Activated naive CD4-positive, alpha-beta T cell treated with anti-CD3 and anti-CD28 coated beads, Interleukin-2, amount 50 U/mL, for 24 hours (primary cell): ENCODE results near the gene PLCL1.

ENCODE experiments used
- H3K27ac Mint-ChIP-seq: one replicate; pipeline ENCODE4 v1.8.0; 2021; ENCODE audit warnings: mild to moderate bottlenecking, mixed read lengths
- H3K27me3 Mint-ChIP-seq: one replicate; pipeline ENCODE4 v1.8.0; 2021; ENCODE audit warnings: mixed read lengths
- H3K36me3 Mint-ChIP-seq: one replicate; pipeline ENCODE4 v1.8.0; 2021; ENCODE audit warnings: mixed read lengths
- H3K4me1 Mint-ChIP-seq: one replicate; pipeline ENCODE4 v1.8.0; 2021; ENCODE audit warnings: mixed read lengths
- H3K4me3 Mint-ChIP-seq: one replicate; pipeline ENCODE4 v1.8.0; 2021; ENCODE audit warnings: mild to moderate bottlenecking, mixed read lengths
- H3K9me3 Mint-ChIP-seq: one replicate; pipeline ENCODE4 v1.8.0; 2021; ENCODE audit warnings: mixed read lengths

PLCL1 gene

GRCh38 chr2:197992482-197993133 is 188.2 kb downstream of the PLCL1 start:
- no peaks in the 10 kb centered on the region for H3K9me3 Mint-ChIP-seq
- no peaks in the 10 kb centered on the region for H3K27me3 Mint-ChIP-seq
- H3K4me3 Mint-ChIP-seq, result no peak overlapping the region
- peaks cover 59% of the 10 kb centered on the region for H3K4me1 Mint-ChIP-seq
- H3K36me3 Mint-ChIP-seq, result peaks cover 18% of the 10 kb centered on the region
- H3K27ac Mint-ChIP-seq, result no peak overlapping the region

- Mint-ChIP-seq H3K9me3 (no peaks in the 10 kb centered on the region), H3K27ac (no peak overlapping the region), H3K4me1 (peaks cover 67% of the 10 kb centered on the region), H3K4me3 (no peak overlapping the region), H3K27me3 (no peaks in the 10 kb centered on the region), H3K36me3 (peaks cover 19% of the 10 kb centered on the region)
These were observed 189.0 kb downstream of the PLCL1 start for GRCh38 chr2:197993363-197993762.

DNA sequence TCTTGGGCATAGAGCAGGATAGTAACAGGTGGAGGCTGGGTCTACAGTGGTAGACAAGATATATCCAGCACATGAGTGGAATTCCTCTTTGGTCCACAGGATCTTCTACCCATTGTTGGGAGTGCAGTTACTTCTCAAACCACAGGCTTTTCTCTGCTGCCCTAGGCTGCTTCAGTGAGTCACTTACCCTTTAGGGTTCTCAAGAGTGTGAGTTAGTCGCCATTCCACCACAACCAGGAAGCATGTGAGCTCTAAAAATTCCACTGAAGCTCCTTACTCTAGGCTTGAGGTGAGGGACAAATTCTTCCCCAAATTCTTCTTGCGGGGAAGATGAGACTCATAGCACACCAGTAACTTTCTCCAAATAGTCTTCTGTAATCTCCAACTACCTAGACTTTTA is 189.4 kb downstream of the PLCL1 start:
- Mint-ChIP-seq H3K4me3 (no peak overlapping the region), H3K27me3 (no peaks in the 10 kb centered on the region), H3K27ac (no peak overlapping the region)

DNA sequence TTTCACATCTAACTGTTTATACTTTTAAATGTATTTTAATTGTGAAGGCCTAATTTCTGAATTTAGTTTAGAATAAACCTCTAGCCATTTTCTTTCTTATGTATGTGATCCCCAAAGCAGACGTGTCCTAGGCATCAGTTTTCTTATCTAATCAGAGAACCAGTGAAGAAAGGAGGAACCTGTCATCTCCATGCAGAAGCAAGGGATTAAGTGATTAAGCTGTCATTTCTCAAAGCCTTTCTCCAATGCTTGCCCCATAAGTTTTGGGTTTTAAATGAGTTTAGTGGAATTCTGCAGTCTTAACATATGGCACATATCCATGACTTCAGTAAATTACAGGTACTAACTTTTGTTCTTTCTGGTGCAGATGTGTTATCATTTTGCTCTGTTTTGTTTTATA is 190.4 kb downstream of the PLCL1 start:
- Mint-ChIP-seq H3K4me1 (peaks cover 77% of the 10 kb centered on the region), H3K36me3 (peaks cover 16% of the 10 kb centered on the region), H3K9me3 (no peaks in the 10 kb centered on the region), H3K27me3 (no peaks in the 10 kb centered on the region), H3K27ac (no peak overlapping the region), H3K4me3 (no peak overlapping the region)

More for the DNA sequence above, 189.4 kb downstream of the PLCL1 start:
- peaks cover 20% of the 10 kb centered on the region for H3K36me3 Mint-ChIP-seq
- peaks cover 72% of the 10 kb centered on the region for H3K4me1 Mint-ChIP-seq
- H3K9me3 Mint-ChIP-seq, result no peaks in the 10 kb centered on the region

- Mint-ChIP-seq H3K4me3 (no peak overlapping the region), H3K9me3 (no peaks in the 10 kb centered on the region), H3K27me3 (no peaks in the 10 kb centered on the region), H3K4me1 (peaks cover 88% of the 10 kb centered on the region), H3K36me3 (peaks cover 19% of the 10 kb centered on the region), H3K27ac (no peak overlapping the region)
These were observed 192.2 kb downstream of the PLCL1 start for GRCh38 chr2:197996583-197996982.

GRCh38 chr2:197997083-197997541 is 192.7 kb downstream of the PLCL1 start:
- H3K9me3 Mint-ChIP-seq, result no peaks in the 10 kb centered on the region
- no peak overlapping the region for H3K4me3 Mint-ChIP-seq
- no peaks in the 10 kb centered on the region for H3K27me3 Mint-ChIP-seq
- peaks cover 20% of the 10 kb centered on the region for H3K36me3 Mint-ChIP-seq
- no peak overlapping the region for H3K27ac Mint-ChIP-seq
- H3K4me1 Mint-ChIP-seq, result peaks cover 92% of the 10 kb centered on the region

DNA sequence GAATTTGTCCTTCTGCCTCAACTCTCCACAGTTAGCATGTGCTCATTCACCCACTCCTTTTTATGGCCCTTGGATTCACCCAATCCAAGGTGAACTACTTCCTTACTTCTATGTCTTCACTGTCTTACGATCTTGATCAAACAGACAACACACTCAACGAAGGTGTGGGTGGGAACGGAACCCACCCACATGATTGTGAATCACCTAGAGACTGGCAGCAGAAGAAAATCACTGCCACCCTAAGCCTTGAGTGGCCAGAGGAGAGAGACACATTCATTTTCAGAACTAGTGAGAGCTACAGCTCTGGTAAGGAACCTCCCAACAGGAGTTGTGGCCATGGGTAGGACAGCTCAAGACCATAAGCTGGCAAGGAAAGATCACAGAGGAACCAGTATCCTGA is 194.3 kb downstream of the PLCL1 start:
- Mint-ChIP-seq H3K4me3 (peak overlapping the region; percentile 17), H3K36me3 (peaks cover 18% of the 10 kb centered on the region), H3K27me3 (no peaks in the 10 kb centered on the region), H3K4me1 (peaks cover 91% of the 10 kb centered on the region), H3K27ac (peak overlapping the region; percentile 42), H3K9me3 (no peaks in the 10 kb centered on the region)

DNA sequence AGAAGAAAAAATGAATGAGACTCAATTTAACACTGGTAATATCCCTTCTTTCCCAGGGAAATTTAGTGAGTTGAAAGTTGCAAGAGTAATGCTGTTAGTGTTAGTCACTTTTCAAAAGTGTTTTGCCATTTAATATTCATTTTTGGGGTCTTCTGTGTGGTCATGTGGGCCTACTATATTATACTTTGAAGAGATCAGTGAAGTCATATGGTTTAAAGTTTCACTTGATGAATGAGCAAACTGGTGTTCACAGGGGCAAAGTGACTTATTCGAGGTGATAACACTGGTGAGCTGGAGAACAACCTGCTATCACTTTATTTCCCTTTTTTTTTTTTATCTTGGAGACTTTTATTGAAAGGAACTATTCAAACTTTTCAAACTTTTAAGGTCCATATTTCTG is 196.0 kb downstream of the PLCL1 start:
- Mint-ChIP-seq H3K4me1 (peaks cover 91% of the 10 kb centered on the region), H3K27ac (peak overlapping the region; percentile 66)

GRCh38 chr2:198004173-198004572 is 199.8 kb downstream of the PLCL1 start:
- Mint-ChIP-seq H3K27ac (peak overlapping the region; percentile 65), H3K4me1 (peaks cover 85% of the 10 kb centered on the region), H3K4me3 (peak overlapping the region; percentile 30)

More for the DNA sequence above, 196.0 kb downstream of the PLCL1 start:
- Mint-ChIP-seq H3K4me3 (no peak overlapping the region), H3K27me3 (no peaks in the 10 kb centered on the region), H3K9me3 (no peaks in the 10 kb centered on the region), H3K36me3 (peaks cover 19% of the 10 kb centered on the region)

GRCh38 chr2:198004921-198005829 is 200.8 kb downstream of the PLCL1 start:
- Mint-ChIP-seq H3K4me3 (peak overlapping the region; percentile 85), H3K9me3 (peaks cover 14% of the 10 kb centered on the region), H3K4me1 (peaks cover 83% of the 10 kb centered on the region), H3K27ac (peak overlapping the region; percentile 96), H3K27me3 (no peaks in the 10 kb centered on the region), H3K36me3 (peaks cover 35% of the 10 kb centered on the region)

More at GRCh38 chr2:198004173-198004572, 199.8 kb downstream of the PLCL1 start:
- peaks cover 6% of the 10 kb centered on the region for H3K9me3 Mint-ChIP-seq
- peaks cover 29% of the 10 kb centered on the region for H3K36me3 Mint-ChIP-seq
- no peaks in the 10 kb centered on the region for H3K27me3 Mint-ChIP-seq

GRCh38 chr2:198006733-198007132 is 202.3 kb downstream of the PLCL1 start:
- Mint-ChIP-seq H3K9me3 (peaks cover 27% of the 10 kb centered on the region), H3K4me1 (peaks cover 77% of the 10 kb centered on the region), H3K27ac (no peak overlapping the region), H3K36me3 (peaks cover 34% of the 10 kb centered on the region), H3K27me3 (no peaks in the 10 kb centered on the region), H3K4me3 (no peak overlapping the region)

DNA sequence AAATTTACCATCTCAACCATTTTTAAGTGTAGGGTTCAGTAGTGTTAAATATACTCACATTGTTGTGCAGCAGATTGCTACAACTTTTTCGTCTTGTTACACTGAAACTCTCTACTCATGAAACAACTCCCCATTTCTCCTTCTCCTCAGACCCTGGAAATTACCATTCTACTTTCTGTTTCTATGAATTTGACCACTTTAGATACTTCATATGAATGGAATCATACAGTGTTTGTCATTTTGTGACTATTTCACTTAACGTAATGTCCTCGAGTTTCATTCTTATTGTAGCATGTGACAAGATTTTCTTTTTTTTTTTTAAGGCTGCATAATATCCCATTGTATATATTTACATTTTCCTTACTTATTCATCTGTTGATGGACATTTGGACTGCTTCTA is 203.8 kb downstream of the PLCL1 start:
- Mint-ChIP-seq H3K36me3 (peaks cover 34% of the 10 kb centered on the region), H3K27ac (no peak overlapping the region), H3K9me3 (peaks cover 30% of the 10 kb centered on the region), H3K4me3 (peak overlapping the region; percentile 11), H3K27me3 (no peaks in the 10 kb centered on the region), H3K4me1 (peaks cover 69% of the 10 kb centered on the region)

GRCh38 chr2:198012025-198012424 is 207.6 kb downstream of the PLCL1 start:
- Mint-ChIP-seq H3K9me3 (peaks cover 30% of the 10 kb centered on the region), H3K36me3 (peaks cover 29% of the 10 kb centered on the region), H3K27me3 (no peaks in the 10 kb centered on the region), H3K4me3 (no peak overlapping the region), H3K4me1 (peaks cover 69% of the 10 kb centered on the region), H3K27ac (no peak overlapping the region)

DNA sequence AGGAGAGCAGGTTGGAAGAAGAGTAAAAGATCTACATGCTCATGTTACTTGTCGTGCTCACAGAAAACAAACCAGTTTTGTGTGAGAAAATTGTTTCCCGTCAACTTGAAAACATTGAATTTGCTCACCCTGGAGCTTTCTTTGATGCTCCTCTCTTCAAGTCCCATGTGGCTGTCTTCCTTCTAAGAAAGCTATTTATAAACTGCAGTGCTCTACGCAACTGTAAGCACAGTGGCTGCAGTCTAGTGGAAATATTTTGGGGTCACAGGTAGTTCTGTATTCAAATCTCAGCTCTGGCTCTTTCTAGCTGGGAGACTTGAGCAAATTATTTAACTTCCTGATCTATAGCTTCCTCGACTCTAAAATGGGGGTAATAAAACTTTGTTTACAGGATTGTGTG is 211.8 kb downstream of the PLCL1 start:
- Mint-ChIP-seq H3K36me3 (peaks cover 6% of the 10 kb centered on the region), H3K9me3 (peaks cover 8% of the 10 kb centered on the region), H3K4me3 (peak overlapping the region; percentile 1), H3K27ac (peak overlapping the region; percentile 82), H3K4me1 (peaks cover 49% of the 10 kb centered on the region), H3K27me3 (no peaks in the 10 kb centered on the region)

DNA sequence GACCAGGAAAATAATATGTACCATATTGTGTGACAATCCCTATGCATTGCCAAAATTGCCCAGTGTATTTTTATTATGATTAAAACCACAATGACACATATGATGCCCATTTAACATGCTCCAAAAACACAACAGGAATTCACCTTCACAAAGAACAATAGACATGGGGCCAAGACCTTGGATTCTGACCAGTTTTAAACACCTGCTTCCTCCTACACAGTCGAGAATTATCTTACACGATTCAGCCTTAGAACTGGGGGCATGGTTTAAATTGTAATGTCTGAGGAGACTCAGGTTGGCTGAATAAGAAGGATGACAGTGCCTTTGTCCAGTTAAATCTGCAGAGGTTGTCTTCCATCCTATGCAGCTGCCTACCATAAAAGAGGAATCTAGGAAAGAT is 212.7 kb downstream of the PLCL1 start:
- H3K4me1 Mint-ChIP-seq, result peaks cover 44% of the 10 kb centered on the region

GRCh38 chr2:198028955-198029354 is 224.6 kb downstream of the PLCL1 start:
- H3K27me3 Mint-ChIP-seq, result no peaks in the 10 kb centered on the region
- peaks cover 5% of the 10 kb centered on the region for H3K9me3 Mint-ChIP-seq
- H3K36me3 Mint-ChIP-seq, result peaks cover 3% of the 10 kb centered on the region
- no peak overlapping the region for H3K27ac Mint-ChIP-seq
- peaks cover 55% of the 10 kb centered on the region for H3K4me1 Mint-ChIP-seq
- H3K4me3 Mint-ChIP-seq, result no peak overlapping the region

More for the DNA sequence above, 212.7 kb downstream of the PLCL1 start:
- H3K27me3 Mint-ChIP-seq, result no peaks in the 10 kb centered on the region
- no peak overlapping the region for H3K27ac Mint-ChIP-seq
- no peaks in the 10 kb centered on the region for H3K9me3 Mint-ChIP-seq
- H3K4me3 Mint-ChIP-seq, result no peak overlapping the region
- H3K36me3 Mint-ChIP-seq, result no peaks in the 10 kb centered on the region
